Osteocyte (in vitro differentiated cells): ENCODE measurements around the gene SPDEF. TPM values are rescaled to one million over a fixed set of nuclear protein-coding genes. Genes with fewer than 3 reads are reported as not detected.

ENCODE experiments used
- DNase-seq: peaks from one replicate; pipeline ENCODE4 v3.0.0; 2021; ENCODE audit warnings: mixed read lengths; ENCODE audit not compliant: unreplicated experiment; ENCODE audit errors: extremely low spot score
- H3K27ac Mint-ChIP-seq: one replicate; pipeline ENCODE4 v1.8.0; 2021; ENCODE audit warnings: mild to moderate bottlenecking, mixed read lengths; ENCODE audit not compliant: unreplicated experiment
- H3K27me3 Mint-ChIP-seq: one replicate; pipeline ENCODE4 v1.8.0; 2021; ENCODE audit warnings: mixed read lengths; ENCODE audit not compliant: unreplicated experiment
- H3K36me3 Mint-ChIP-seq: one replicate; pipeline ENCODE4 v1.8.0; 2021; ENCODE audit warnings: mixed read lengths; ENCODE audit not compliant: unreplicated experiment
- H3K4me1 Mint-ChIP-seq: one replicate; pipeline ENCODE4 v1.8.0; 2021; ENCODE audit warnings: mixed read lengths; ENCODE audit not compliant: unreplicated experiment
- H3K4me3 Mint-ChIP-seq: one replicate; pipeline ENCODE4 v1.8.0; 2021; ENCODE audit warnings: mild to moderate bottlenecking, moderate library complexity, mixed read lengths; ENCODE audit not compliant: unreplicated experiment
- H3K9me3 Mint-ChIP-seq: one replicate; pipeline ENCODE4 v1.8.0; 2021; ENCODE audit warnings: mixed read lengths; ENCODE audit not compliant: unreplicated experiment
- CTCF ChIP-seq: fragments of 200-600 bp; sonication (generic); IDR thresholded peaks from 2 replicates; pipeline ENCODE4 v1.5.0; 2021; ENCODE audit warnings: antibody characterized with exemption, mild to moderate bottlenecking, moderate library complexity
- total RNA-seq: library from RNA; stranded (reverse); gene quantifications from 2 replicates; pipeline ENCODE4 v1.2.1, GENCODE V29; 2021

SPDEF gene
- total RNA-seq, 1 donor from 2014 or later = not detected

- no peak for TF ChIP-seq CTCF
- DNase-seq = no peak
- no peak overlapping the region for H3K27ac Mint-ChIP-seq
Measured at GRCh38 chr6:34546551-34547321, 9.4 kb downstream of the SPDEF start.

GRCh38 chr6:34544776-34545471, 11.2 kb downstream of the SPDEF start:
- no peak for DNase-seq
- Mint-ChIP-seq H3K4me1 (peaks cover 15% of the 10 kb centered on the region), H3K27me3 (no peaks in the 10 kb centered on the region), H3K27ac (no peak overlapping the region), H3K9me3 (no peaks in the 10 kb centered on the region), H3K4me3 (no peak overlapping the region), H3K36me3 (no peaks in the 10 kb centered on the region)
- no peak for TF ChIP-seq CTCF

More at GRCh38 chr6:34546551-34547321, 9.4 kb downstream of the SPDEF start:
- H3K27me3 Mint-ChIP-seq = no peaks in the 10 kb centered on the region
- no peaks in the 10 kb centered on the region for H3K36me3 Mint-ChIP-seq
- peaks cover 15% of the 10 kb centered on the region for H3K4me1 Mint-ChIP-seq
- no peak overlapping the region for H3K4me3 Mint-ChIP-seq
- H3K9me3 Mint-ChIP-seq = no peaks in the 10 kb centered on the region

GRCh38 chr6:34544052-34544604, 12.0 kb downstream of the SPDEF start:
- Mint-ChIP-seq H3K4me1 (peaks cover 15% of the 10 kb centered on the region), H3K27ac (no peak overlapping the region), H3K27me3 (no peaks in the 10 kb centered on the region), H3K36me3 (no peaks in the 10 kb centered on the region), H3K4me3 (no peak overlapping the region), H3K9me3 (no peaks in the 10 kb centered on the region)
- no peak for DNase-seq
- TF ChIP-seq CTCF = no peak

- no peak for DNase-seq
- H3K9me3 Mint-ChIP-seq = no peaks in the 10 kb centered on the region
- no peaks in the 10 kb centered on the region for H3K27me3 Mint-ChIP-seq
- H3K4me3 Mint-ChIP-seq = no peak overlapping the region
- peaks cover 15% of the 10 kb centered on the region for H3K4me1 Mint-ChIP-seq
- no peak for TF ChIP-seq CTCF
- H3K27ac Mint-ChIP-seq = peak overlapping the region; percentile 71
- H3K36me3 Mint-ChIP-seq = no peaks in the 10 kb centered on the region
Measured at GRCh38 chr6:34543421-34543820, 12.7 kb downstream of the SPDEF start.

- Mint-ChIP-seq H3K27me3 (no peaks in the 10 kb centered on the region), H3K9me3 (no peaks in the 10 kb centered on the region), H3K4me1 (peaks cover 8% of the 10 kb centered on the region), H3K27ac (no peak overlapping the region), H3K4me3 (no peak overlapping the region), H3K36me3 (no peaks in the 10 kb centered on the region)
- TF ChIP-seq CTCF = no peak
- no peak for DNase-seq
Measured at GRCh38 chr6:34540841-34541240, 15.3 kb downstream of the SPDEF start.
